NCI-H2107 (cell line): ENCODE measurements around the gene HOXA4.

ENCODE experiments used
- DNase-seq: peaks from one replicate; lab custom pipeline; 2025; lab: John Stamatoyannopoulos, UW

The HOXA4 gene

DNA sequence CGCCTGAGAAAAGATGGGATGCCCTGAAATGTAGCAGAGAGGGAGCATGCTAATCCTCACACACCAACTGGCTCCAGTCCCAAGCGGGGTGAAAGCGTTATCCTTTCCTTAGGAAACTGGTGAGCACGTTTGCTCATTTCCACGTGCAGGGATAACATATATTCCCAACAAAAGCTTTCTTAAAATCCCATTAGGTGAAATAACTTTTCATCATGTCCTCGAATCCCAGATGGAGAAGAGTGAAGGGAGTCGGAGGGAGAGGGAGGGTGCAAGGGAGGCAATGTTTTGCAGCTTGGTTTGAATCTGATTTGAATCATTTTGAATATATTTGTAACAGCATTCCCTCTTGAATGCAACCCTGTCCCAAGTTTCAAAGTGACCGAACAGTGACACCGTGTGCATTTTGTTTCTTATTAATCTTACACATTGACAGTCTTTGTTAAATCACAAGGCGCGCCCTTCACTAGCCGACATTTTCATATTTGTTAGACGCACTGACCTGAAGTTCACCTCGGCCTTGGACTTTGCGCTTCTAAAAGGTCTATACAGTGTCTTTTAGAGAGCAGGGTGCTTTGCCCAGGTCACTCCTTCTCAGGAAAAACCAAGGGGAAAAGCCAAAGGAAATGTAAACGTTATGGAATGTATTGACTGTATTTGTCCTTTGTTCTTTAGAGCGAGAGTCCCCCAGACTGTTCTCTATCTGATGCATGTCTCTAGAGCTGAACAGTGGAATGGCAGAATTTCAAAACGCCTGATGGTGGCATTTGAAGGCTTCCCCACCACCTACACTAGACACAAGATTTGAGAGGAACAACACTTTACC lies 3.1 kb upstream of the HOXA4 start:
- DNase-seq, result no peak

DNA sequence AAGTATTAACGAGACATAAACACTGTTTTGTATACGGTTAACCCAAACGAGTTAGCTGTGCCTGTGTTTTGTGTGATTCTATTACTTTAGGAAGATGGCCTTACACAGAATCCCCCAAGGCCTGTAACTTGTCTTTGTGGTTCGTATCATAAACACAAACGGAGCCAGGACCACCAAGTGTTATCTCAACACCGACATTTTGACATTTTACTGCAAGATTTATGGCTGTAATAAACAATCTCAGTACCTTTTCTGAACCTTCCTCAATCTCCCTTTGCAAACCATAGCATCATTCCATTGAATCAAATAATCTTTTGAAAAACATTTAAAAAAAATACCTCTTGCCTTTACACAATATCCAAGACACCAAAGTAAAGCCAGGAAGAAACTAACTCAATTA lies 2.4 kb upstream of the HOXA4 start:
- no peak for DNase-seq

DNA sequence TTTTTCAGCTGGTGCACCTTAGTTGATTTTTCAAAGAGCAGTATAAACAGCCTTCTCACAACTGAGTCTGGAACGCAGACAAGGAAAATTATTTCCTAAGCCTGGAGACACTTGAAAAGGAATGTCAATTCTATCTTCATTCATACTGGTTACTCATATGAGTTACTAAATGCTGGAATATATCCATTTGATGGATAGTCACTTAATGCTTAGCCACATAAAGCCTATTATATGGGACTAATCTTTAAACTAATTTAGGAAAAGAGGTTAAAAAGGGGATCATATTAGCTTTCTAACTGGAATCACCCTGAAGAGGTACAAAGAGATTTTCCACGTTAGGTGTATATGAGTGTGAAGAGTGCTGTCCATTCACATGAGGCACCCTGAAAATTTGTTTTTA lies 1.7 kb upstream of the HOXA4 start:
- no peak for DNase-seq

GRCh38 chr7:27131390-27131819 lies 848 bp upstream of the HOXA4 start:
- DNase-seq, result no peak

- no peak for DNase-seq
Measured at GRCh38 chr7:27129729-27130539, 623 bp downstream of the HOXA4 start.

DNA sequence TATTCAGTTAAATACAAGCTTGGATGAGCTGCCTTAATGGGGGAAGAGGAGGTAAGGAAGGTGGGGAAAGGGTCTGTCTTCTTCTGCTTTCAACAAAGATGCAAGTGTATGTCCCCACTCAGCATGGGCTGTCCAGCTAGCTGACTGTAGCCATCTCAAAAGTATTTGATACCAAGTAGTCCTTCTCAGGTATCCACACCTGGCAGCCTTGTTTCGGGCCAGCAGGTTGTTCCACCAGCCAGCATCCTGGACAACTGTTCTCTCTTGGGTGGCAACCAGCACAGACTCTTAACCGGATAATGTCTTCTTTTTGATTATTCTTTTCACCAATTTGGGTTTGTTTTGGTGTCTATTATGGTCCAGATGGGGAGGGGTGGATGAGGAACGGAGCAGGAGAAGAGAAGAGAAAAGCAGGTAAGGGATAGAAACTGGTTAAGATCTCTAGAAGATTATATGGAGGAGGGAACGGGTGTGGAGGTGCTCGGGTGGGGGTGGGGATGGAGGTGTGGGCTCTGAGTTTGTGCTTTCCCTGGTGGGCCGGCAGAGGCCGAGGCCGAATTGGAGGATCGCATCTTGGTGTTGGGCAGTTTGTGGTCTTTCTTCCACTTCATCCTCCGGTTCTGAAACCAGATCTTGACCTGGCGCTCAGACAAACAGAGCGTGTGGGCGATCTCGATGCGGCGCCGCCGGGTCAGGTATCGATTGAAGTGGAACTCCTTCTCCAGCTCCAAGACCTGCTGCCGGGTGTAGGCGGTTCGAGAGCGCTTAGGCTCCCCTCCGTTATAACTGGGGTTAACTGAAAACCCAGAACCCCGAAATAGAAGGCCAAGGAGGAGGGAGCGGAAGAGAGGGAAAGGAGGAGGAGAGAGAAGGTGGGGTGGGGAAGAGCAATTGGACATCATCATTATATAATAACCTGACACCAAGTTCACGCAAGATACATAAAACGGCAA lies 1.5 kb downstream of the HOXA4 start:
- no peak for DNase-seq

GRCh38 chr7:27128034-27128433 lies 2.5 kb downstream of the HOXA4 start:
- no peak for DNase-seq

DNA sequence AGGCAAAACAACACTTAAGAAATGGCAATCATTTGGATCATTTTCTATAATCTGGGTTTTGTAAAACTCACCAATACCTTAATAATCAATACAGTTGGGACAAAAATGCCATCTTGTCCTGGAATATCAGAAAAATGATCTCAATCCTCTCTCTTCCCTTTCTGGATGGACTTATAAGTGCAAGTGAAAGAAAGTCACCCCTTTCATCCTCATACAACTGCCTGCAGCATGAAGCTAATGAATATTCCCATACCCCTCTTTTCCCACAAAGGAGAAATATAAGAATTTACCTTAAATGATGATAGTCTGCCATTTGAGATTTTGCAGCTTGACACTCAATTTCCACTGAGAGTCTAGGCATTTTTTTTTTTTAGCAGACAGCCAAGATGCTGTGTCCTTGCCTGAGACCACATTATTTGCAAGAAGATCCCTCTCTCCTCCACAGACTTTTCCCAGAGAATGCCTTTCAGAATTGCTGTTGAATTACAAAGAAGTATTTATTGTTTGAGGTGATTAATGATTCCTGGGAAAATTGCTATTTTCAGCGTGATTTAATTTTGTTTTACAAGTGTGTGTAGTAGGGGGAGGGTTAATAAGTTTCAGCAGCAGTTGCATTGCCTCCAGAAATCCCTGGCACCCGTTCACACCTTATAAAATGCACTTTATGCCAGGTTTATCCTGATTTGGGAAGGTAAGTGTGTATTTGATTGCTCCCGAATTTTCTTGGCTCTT lies 3.8 kb downstream of the HOXA4 start:
- DNase-seq, result no peak

GRCh38 chr7:27125986-27126394 lies 4.6 kb downstream of the HOXA4 start:
- no peak for DNase-seq

DNA sequence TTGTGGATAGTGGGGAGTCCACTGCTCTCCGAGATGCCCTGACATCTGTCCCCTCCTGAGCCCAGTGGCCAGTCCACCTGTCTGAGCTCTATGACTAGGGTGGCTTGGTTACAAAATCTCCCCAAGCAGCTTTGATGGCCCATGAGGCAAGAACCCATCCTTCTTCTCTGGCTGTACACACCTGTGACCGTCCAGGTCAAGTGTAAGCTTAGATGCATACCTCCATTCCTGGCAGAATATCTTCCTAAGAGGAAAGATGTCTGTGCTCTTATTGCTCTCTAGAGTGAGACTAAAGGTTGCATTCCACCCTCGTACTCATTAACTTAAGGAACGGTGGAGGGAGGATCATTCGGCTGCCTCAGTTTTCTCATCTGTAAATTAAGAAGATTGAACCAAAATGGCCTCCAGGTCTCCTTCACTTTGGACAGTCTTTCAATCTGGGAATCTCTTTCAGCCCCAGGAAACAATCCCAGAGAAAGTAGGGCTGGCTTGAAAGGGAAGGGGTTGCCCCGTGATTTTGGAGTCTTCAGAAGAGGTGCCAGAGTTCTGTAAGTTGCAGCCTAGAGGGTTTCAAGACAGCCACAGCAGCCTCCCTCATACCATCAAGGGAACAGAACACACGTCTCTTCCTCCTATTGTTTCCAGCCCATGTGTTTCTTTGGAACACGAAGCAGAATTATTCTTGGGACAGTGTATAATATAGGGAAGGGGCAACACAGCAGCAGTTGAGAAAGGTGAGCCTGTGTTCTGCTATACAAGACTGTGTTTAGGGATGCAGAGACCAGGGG lies 5.5 kb downstream of the HOXA4 start:
- DNase-seq, result no peak

GRCh38 chr7:27124096-27124901 lies 6.3 kb downstream of the HOXA4 start:
- DNase-seq, result no peak

GRCh38 chr7:27123477-27124053 lies 7.0 kb downstream of the HOXA4 start:
- no peak for DNase-seq

GRCh38 chr7:27123007-27123476 lies 7.5 kb downstream of the HOXA4 start:
- DNase-seq, result no peak

GRCh38 chr7:27122077-27122910 lies 8.3 kb downstream of the HOXA4 start:
- DNase-seq, result no peak

DNA sequence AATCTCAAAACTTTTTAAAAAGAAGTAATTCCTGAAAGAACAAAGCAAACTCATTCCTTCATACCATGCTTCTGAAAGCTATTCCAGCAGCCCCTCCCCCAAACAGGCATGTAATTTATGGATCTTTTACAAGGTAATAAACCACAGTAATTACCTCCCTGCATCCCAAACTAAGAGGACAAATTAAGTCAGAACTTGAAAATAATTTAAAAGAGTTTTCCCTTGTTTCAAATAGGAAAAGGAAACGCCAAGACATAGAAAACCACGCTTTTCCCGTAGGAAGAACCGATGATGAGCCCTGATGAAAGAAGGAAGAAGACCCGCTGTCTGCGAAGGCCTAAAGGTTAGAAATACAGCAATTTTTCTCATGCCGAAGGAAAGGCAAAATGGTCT lies 8.9 kb downstream of the HOXA4 start:
- no peak for DNase-seq

DNA sequence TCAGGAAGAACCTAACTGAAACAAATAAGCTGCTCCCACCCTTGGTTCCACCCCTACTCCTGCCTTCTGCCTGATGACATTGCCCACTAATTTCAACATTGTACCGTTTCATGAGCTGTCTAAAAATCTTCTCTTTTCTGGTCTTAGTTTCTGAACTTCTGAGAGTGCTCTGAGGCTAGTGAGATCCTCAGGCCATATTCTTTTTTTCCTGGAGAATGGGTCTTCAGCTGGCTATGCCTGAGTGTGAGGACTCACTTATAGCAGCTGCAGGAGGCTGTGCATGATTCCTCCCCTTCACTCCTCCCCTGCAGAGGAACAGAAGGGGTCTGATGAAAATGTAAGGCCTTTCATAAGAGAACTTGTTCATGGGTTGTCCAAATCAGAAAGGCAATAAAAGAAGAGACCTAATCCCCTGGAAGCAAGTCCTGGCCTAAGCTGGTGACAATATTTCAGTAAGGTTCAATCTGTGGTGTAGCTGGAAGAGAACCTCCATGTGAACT lies 11.1 kb downstream of the HOXA4 start:
- DNase-seq, result no peak

DNA sequence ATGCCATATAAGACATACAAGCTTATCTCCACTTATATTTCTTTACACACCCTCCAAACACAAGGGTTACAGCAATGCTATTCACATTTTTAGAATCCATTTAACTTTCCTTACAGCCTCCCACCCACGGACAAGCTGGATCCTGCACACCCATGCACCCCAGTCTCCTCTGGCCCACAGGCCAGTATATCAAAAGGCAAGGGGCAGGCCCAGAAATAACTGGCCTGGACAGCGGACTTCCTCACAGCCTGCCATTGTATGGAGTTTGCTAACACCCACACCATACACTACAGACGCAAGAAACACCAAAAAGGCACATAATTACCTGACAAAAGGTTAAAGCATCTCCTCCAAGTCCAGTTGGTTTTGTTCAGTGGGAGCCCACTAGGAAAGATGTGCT lies 12.0 kb downstream of the HOXA4 start:
- no peak for DNase-seq

GRCh38 chr7:27117887-27118491 lies 12.6 kb downstream of the HOXA4 start:
- no peak for DNase-seq
